GM12874 (cell line): ENCODE data around the gene AS3MT.

ENCODE experiments used
- CTCF ChIP-seq: IDR thresholded peaks from 2 replicates; pipeline ENCODE4 v1.5.1; 2011; ENCODE audit warnings: low read depth, mild to moderate bottlenecking, control low read depth, low read length, moderate library complexity; ENCODE audit not compliant: insufficient read depth

The AS3MT gene

GRCh38 chr10:102850025-102850518 lies 19.2 kb upstream of the AS3MT start:
- no peak for TF ChIP-seq CTCF

- TF ChIP-seq CTCF: no peak
Measured at GRCh38 chr10:102856758-102857424, 12.4 kb upstream of the AS3MT start.

GRCh38 chr10:102859911-102860310 lies 9.4 kb upstream of the AS3MT start:
- no peak for TF ChIP-seq CTCF

- TF ChIP-seq CTCF: no peak
Measured at GRCh38 chr10:102863660-102864059, 5.6 kb upstream of the AS3MT start.

- no peak for TF ChIP-seq CTCF
Measured at GRCh38 chr10:102865620-102866019, 3.6 kb upstream of the AS3MT start.

- TF ChIP-seq CTCF: no peak
Measured at GRCh38 chr10:102868911-102869257, 386 bp upstream of the AS3MT start.

GRCh38 chr10:102870221-102870620 lies 951 bp downstream of the AS3MT start:
- no peak for TF ChIP-seq CTCF

GRCh38 chr10:102872163-102872562 lies 2.9 kb downstream of the AS3MT start:
- no peak for TF ChIP-seq CTCF
